ENCODE measurements around the gene MYH11. TPM values are rescaled to one million over a fixed set of nuclear protein-coding genes. Genes with fewer than 3 reads are reported as not detected.

Gene MYH11
- total RNA-seq, 4 donors from 2014 or later: 19.5 to 63.2 (median 24.6) TPM

DNA sequence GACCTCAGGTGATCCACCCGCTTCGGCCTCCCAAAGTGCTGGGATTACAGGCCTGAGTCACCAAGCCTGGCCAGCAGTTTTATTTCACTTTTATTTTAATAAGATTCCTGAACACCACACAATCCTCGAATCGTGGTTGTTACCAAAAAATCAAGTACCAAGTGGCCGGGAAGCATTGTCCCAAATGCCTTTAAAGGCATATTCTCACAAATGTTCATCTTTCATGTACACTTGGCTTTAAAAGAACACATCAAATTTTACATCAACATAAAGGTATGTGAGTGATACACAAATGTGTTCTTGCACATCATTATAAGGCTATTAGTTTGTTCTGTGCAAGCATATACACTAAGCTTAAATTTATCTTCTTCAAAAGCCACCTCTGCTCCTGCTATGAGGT, 8.1 kb upstream of the MYH11 start:
- intact Hi-C loops (cut with DNase I): no loop called here
- Histone ChIP-seq H3K27ac (no peak overlapping the region), H3K27me3 (no peaks in the 10 kb centered on the region), H3K4me1 (no peaks in the 10 kb centered on the region), H3K9me3 (no peaks in the 10 kb centered on the region), H3K36me3 (peaks cover 11 to 14% of the 10 kb centered on the region in 2 donors), H3K4me3 (replicated peaks in 1 of 3) (no peak overlapping the region)
- TF ChIP-seq, protein P1, sequence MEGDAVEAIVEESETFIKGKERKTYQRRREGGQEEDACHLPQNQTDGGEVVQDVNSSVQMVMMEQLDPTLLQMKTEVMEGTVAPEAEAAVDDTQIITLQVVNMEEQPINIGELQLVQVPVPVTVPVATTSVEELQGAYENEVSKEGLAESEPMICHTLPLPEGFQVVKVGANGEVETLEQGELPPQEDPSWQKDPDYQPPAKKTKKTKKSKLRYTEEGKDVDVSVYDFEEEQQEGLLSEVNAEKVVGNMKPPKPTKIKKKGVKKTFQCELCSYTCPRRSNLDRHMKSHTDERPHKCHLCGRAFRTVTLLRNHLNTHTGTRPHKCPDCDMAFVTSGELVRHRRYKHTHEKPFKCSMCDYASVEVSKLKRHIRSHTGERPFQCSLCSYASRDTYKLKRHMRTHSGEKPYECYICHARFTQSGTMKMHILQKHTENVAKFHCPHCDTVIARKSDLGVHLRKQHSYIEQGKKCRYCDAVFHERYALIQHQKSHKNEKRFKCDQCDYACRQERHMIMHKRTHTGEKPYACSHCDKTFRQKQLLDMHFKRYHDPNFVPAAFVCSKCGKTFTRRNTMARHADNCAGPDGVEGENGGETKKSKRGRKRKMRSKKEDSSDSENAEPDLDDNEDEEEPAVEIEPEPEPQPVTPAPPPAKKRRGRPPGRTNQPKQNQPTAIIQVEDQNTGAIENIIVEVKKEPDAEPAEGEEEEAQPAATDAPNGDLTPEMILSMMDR (IDR thresholded peaks at IDR 0.05): no peak
- TF ChIP-seq POLR2A (IDR thresholded peaks at IDR 0.05): no peak
- WGBS, 2 donors: 89 to 92% methylated on average over 5 of the region's 5 CpGs
- no peak for DNase-seq

- Histone ChIP-seq H3K36me3 (peaks cover 8 to 11% of the 10 kb centered on the region in 2 donors), H3K27me3 (no peaks in the 10 kb centered on the region), H3K9me3 (no peaks in the 10 kb centered on the region), H3K4me3 (replicated peaks in 1 of 3) (no peak overlapping the region), H3K4me1 (peaks cover 4 to 16% of the 10 kb centered on the region in 2 donors), H3K27ac (no peak overlapping the region)
- WGBS, 2 donors: 90 to 92% methylated on average over 3 of the region's 3 CpGs
- no peak for DNase-seq
- intact Hi-C loops (cut with DNase I): no loop called here
- no peak for TF ChIP-seq POLR2A (IDR thresholded peaks at IDR 0.05)
- TF ChIP-seq, protein P1 (IDR thresholded peaks at IDR 0.05): no peak
Observed at GRCh38 chr16:15861996-15862395, 5.2 kb upstream of the MYH11 start.

DNA sequence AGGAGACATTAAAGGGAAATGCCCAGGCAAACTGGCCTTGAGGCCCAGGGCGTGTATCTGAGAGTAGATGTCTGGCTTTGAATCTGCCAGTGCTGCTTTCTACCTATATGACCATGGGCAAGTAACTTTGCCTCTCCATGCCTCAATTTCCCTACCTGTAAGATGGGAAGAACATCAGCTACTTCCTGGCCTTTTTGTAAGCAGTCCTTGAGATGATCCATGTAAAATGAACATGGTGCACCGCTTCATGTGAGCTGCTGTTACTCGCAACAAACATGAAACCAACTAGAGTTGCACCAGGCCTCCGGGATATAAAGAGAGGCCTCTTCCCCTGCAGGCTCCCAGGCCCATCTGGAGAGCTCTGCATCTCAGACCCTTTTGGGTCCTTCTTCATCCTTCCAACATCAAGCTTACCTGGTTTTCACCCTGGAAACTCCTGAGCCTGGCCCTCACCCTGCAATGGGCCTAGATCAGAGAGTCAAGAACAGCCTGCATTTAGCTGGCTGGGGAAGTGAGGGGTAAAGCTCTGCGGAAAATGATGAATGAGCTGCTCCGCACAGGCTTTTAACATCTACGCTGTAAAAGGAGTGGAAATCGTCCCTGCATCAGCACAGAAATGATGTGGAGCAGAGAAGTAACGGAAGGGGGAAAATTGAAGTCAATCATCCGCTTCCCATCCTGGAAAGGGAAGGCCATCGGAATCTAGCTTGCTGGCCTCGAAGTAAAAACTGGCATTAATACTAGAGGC, 2.3 kb upstream of the MYH11 start:
- Histone ChIP-seq H3K4me3 (replicated peaks in 1 of 3) (no peak overlapping the region), H3K36me3 (no peaks in the 10 kb centered on the region), H3K4me1 (peaks cover 4 to 18% of the 10 kb centered on the region in 2 donors), H3K9me3 (no peaks in the 10 kb centered on the region), H3K27ac (no peak overlapping the region), H3K27me3 (no peaks in the 10 kb centered on the region)
- intact Hi-C loops (cut with DNase I): no loop called here
- no peak for TF ChIP-seq POLR2A (IDR thresholded peaks at IDR 0.05)
- TF ChIP-seq, protein P1 (IDR thresholded peaks at IDR 0.05): no peak
- WGBS, 2 donors: 90 to 92% methylated on average over 12 of the region's 12 CpGs
- DNase-seq: no peak

GRCh38 chr16:15857724-15858560, 1.1 kb upstream of the MYH11 start:
- intact Hi-C loops (cut with DNase I): no loop called here
- H3K36me3 ChIP-seq: no peaks in the 10 kb centered on the region
- H3K27me3 ChIP-seq: no peaks in the 10 kb centered on the region
- no peak overlapping the region for H3K27ac ChIP-seq
- peaks cover 4 to 18% of the 10 kb centered on the region in 2 donors for H3K4me1 ChIP-seq
- DNase-seq: peak; percentile 18 to 29
- 1 to 3% methylated on average over 31 to 47 of the region's 55 CpGs for WGBS, 2 donors
- H3K4me3 ChIP-seq (replicated peaks in 1 of 3): peak overlapping the region in 1 of 3 donors; percentile 28
- TF ChIP-seq POLR2A (IDR thresholded peaks at IDR 0.05): no peak
- TF ChIP-seq, protein P1 (IDR thresholded peaks at IDR 0.05): no peak
- H3K9me3 ChIP-seq: no peaks in the 10 kb centered on the region

DNA sequence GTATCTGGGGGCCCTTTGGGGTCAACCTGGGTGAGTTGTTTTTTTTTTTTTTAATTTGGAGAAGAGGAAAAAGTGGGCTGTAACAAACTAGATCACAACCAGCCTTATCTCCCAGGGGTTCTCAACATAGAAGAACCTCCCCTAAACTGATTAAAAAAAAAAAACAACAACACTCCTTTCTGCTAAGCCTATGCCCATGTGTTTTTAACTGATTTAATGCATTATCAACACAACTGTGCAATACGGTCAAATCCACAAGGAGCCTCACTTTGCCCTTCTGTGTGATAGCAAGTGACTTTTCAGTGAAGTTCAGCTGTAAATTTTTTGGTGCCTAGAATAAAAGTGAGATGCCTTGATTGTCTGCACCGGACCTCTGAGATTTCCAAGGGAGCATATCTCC, 646 bp downstream of the MYH11 start:
- Histone ChIP-seq H3K36me3 (no peaks in the 10 kb centered on the region), H3K27me3 (no peaks in the 10 kb centered on the region), H3K9me3 (no peaks in the 10 kb centered on the region), H3K4me3 (replicated peaks in 1 of 3) (no peak overlapping the region), H3K27ac (no peak overlapping the region), H3K4me1 (peaks cover 4 to 18% of the 10 kb centered on the region in 2 donors)
- 44 to 50% methylated on average over 2 of the region's 2 CpGs for WGBS, 2 donors
- no peak for TF ChIP-seq POLR2A (IDR thresholded peaks at IDR 0.05)
- TF ChIP-seq, protein P1 (IDR thresholded peaks at IDR 0.05): no peak
- DNase-seq: no peak
- intact Hi-C loops (cut with DNase I): no loop called here

Data from thyroid gland (tissue), 4 donors.